Ishikawa (cell line): ENCODE data around the gene SLC30A10.

Experiments
- CEBPB ChIP-seq: IDR thresholded peaks from 2 replicates; pipeline ENCODE4 v1.6.1; 2012
- EP300 ChIP-seq: IDR thresholded peaks from 2 replicates; pipeline ENCODE4 v1.6.1; 2012; ENCODE audit warnings: borderline replicate concordance
- FOXM1 ChIP-seq: IDR thresholded peaks from 2 replicates; pipeline ENCODE4 v1.6.1; 2012; ENCODE audit warnings: low read depth, borderline replicate concordance
- TAF1 ChIP-seq: IDR thresholded peaks from 2 replicates; pipeline ENCODE4 v1.6.1; 2012; ENCODE audit warnings: low read depth, mild to moderate bottlenecking
- USF1 ChIP-seq: IDR thresholded peaks from 2 replicates; pipeline ENCODE4 v1.6.1; 2012
- YY1 ChIP-seq: IDR thresholded peaks from 2 replicates; pipeline ENCODE4 v1.6.1; 2012; ENCODE audit warnings: low read depth

GRCh38 chr1:219967361-219967760 lies 39.0 kb upstream of the SLC30A10 start:
- TF ChIP-seq EP300, result no peak
- TF ChIP-seq FOXM1, result no peak
- TF ChIP-seq YY1, result no peak
- no peak for TF ChIP-seq CEBPB
- no peak for TF ChIP-seq USF1
- no peak for TF ChIP-seq TAF1
